H9 (cell line): Measurements from ENCODE around the gene PIP4K2B. TPM values are rescaled to one million over a fixed set of nuclear protein-coding genes. Genes with fewer than 3 reads are reported as not detected.

Experiments
- DNase-seq: peaks from one replicate; pipeline ENCODE4 v3.0.0-alpha.2; 2017
- H2AFZ ChIP-seq: one replicate; pipeline ENCODE4 v1.6.1; 2013; ENCODE audit warnings: mild to moderate bottlenecking, low read length, control low read depth, moderate library complexity
- H2AK5ac ChIP-seq: 2 replicates; pipeline ENCODE4 v1.6.1; 2013; ENCODE audit warnings: low read length, control low read depth, mixed read lengths; ENCODE audit not compliant: insufficient read length
- H2BK120ac ChIP-seq: one replicate; pipeline ENCODE4 v1.6.1; 2013; ENCODE audit warnings: low read depth, mild to moderate bottlenecking, low read length, control low read depth, inconsistent platforms; ENCODE audit not compliant: poor library complexity, severe bottlenecking
- H2BK12ac ChIP-seq: 2 replicates; pipeline ENCODE4 v1.6.1; 2013; ENCODE audit warnings: low read length, control low read depth, mixed read lengths, low read depth; ENCODE audit not compliant: insufficient read length
- H2BK15ac ChIP-seq: 2 replicates; pipeline ENCODE4 v1.6.1; 2013; ENCODE audit warnings: low read depth, low read length, control low read depth
- H2BK20ac ChIP-seq: one replicate; pipeline ENCODE4 v1.6.1; 2013; ENCODE audit warnings: low read depth, mild to moderate bottlenecking, low read length, control low read depth, inconsistent platforms; ENCODE audit not compliant: poor library complexity, severe bottlenecking
- H2BK5ac ChIP-seq: 2 replicates; pipeline ENCODE4 v1.6.1; 2013; ENCODE audit warnings: low read length, control low read depth, mixed read lengths; ENCODE audit not compliant: insufficient read length
- H3K14ac ChIP-seq: 2 replicates; pipeline ENCODE4 v1.6.1; 2013; ENCODE audit warnings: low read length, control low read depth; ENCODE audit not compliant: insufficient read depth
- H3K18ac ChIP-seq: 2 replicates; pipeline ENCODE4 v1.6.1; 2013; ENCODE audit warnings: low read depth, mild to moderate bottlenecking, mixed read lengths, low read length, control low read depth; ENCODE audit not compliant: insufficient read length
- H3K23ac ChIP-seq: 2 replicates; pipeline ENCODE4 v1.6.1; 2013; ENCODE audit warnings: low read length, control low read depth, mixed read lengths, low read depth; ENCODE audit not compliant: insufficient read length
- H3K23me2 ChIP-seq: 2 replicates; pipeline ENCODE4 v1.6.1; 2013; ENCODE audit warnings: low read depth, mild to moderate bottlenecking, mixed read lengths, low read length, control low read depth; ENCODE audit not compliant: insufficient read length, poor library complexity, severe bottlenecking
- H3K27ac ChIP-seq: 2 replicates; pipeline ENCODE4 v1.5.1; 2013; ENCODE audit warnings: low read length, control low read depth, mixed read lengths, low read depth; ENCODE audit not compliant: insufficient read length
- H3K27me3 ChIP-seq: 2 replicates; pipeline ENCODE4 v1.6.1; 2013; ENCODE audit warnings: low read length, control low read depth, inconsistent platforms; ENCODE audit not compliant: insufficient read depth
- H3K4ac ChIP-seq: 2 replicates; pipeline ENCODE4 v1.6.1; 2013; ENCODE audit warnings: low read depth, mild to moderate bottlenecking, control low read depth, inconsistent platforms, low read length, moderate library complexity
- H3K4me1 ChIP-seq: 2 replicates; pipeline ENCODE4 v1.6.1; 2013; ENCODE audit warnings: low read length, control low read depth, inconsistent platforms; ENCODE audit not compliant: insufficient read depth
- H3K4me2 ChIP-seq: 2 replicates; pipeline ENCODE4 v1.6.1; 2013; ENCODE audit warnings: low read length, control low read depth, mixed read lengths; ENCODE audit not compliant: insufficient read length, insufficient read depth
- H3K56ac ChIP-seq: 2 replicates; pipeline ENCODE4 v1.6.1; 2013; ENCODE audit warnings: low read depth, mild to moderate bottlenecking, mixed read lengths, low read length, control low read depth; ENCODE audit not compliant: insufficient read length
- H3K79me1 ChIP-seq: 2 replicates; pipeline ENCODE4 v1.6.1; 2013; ENCODE audit warnings: low read depth, mild to moderate bottlenecking, moderate library complexity, low read length, control low read depth, inconsistent platforms; ENCODE audit not compliant: insufficient read depth, poor library complexity, severe bottlenecking
- H3K79me2 ChIP-seq: 2 replicates; pipeline ENCODE4 v1.6.1; 2013; ENCODE audit warnings: low read length, control low read depth, inconsistent platforms; ENCODE audit not compliant: insufficient read depth
- H3K9ac ChIP-seq: 2 replicates; pipeline ENCODE4 v1.6.1; 2013; ENCODE audit warnings: low read length, control low read depth, mixed read lengths; ENCODE audit not compliant: insufficient read length; ENCODE audit errors: extremely low read depth
- H3K9me3 ChIP-seq: one replicate; pipeline ENCODE4 v1.6.1; 2013; ENCODE audit warnings: low read depth, low read length, inconsistent platforms; ENCODE audit not compliant: control insufficient read depth
- H3T11ph ChIP-seq: one replicate; pipeline ENCODE4 v1.6.1; 2013; ENCODE audit warnings: mild to moderate bottlenecking, low read length, control low read depth, inconsistent platforms
- H4K20me1 ChIP-seq: one replicate; pipeline ENCODE4 v1.6.1; 2013; ENCODE audit not compliant: control insufficient read depth, insufficient read length, insufficient read depth
- H4K5ac ChIP-seq: 2 replicates; pipeline ENCODE4 v1.6.1; 2013; ENCODE audit warnings: low read depth, mild to moderate bottlenecking, mixed read lengths, low read length, control low read depth; ENCODE audit not compliant: insufficient read length
- H4K8ac ChIP-seq: replicated peaks from 2 replicates; pipeline ENCODE4 v1.6.1; 2013; ENCODE audit warnings: low read length, control low read depth, mixed read lengths, low read depth; ENCODE audit not compliant: insufficient read length
- H4K91ac ChIP-seq: 2 replicates; pipeline ENCODE4 v1.6.1; 2013; ENCODE audit warnings: low read depth, mild to moderate bottlenecking, moderate library complexity, mixed read lengths, low read length, control low read depth; ENCODE audit not compliant: insufficient read length
- H3K27ac Mint-ChIP-seq, 3 experiments: 2 replicates in 2 of 3; 3 replicates in 1 of 3; pipeline ENCODE4 v1.8.0; 2020 to 2021; ENCODE audit warnings: mixed read lengths in 3 of 3, mild to moderate bottlenecking in 1 of 3, moderate library complexity in 1 of 3
- H3K27me3 Mint-ChIP-seq: 2 replicates; pipeline ENCODE4 v1.8.0; 2021; ENCODE audit warnings: low read depth, mild to moderate bottlenecking, moderate library complexity, mixed read lengths
- H3K36me3 Mint-ChIP-seq, 3 experiments: 2 replicates in 2 of 3; 3 replicates in 1 of 3; pipeline ENCODE4 v1.8.0; 2020 to 2021; ENCODE audit warnings: low read depth in 3 of 3, mixed read lengths in 3 of 3; ENCODE audit not compliant: insufficient read depth in 1 of 3
- H3K4me1 Mint-ChIP-seq, 2 experiments: 2 replicates each; pipeline ENCODE4 v1.8.0; 2020; ENCODE audit warnings: mixed read lengths in 2 of 2
- H3K4me3 Mint-ChIP-seq, 2 experiments: 2 replicates in 1 of 2; 3 replicates in 1 of 2; pipeline ENCODE4 v1.8.0; 2020 to 2021; ENCODE audit warnings: mild to moderate bottlenecking in 2 of 2, mixed read lengths in 2 of 2, moderate library complexity in 1 of 2
- H3K9me3 Mint-ChIP-seq, 2 experiments: 2 replicates in 1 of 2; 3 replicates in 1 of 2; pipeline ENCODE4 v1.8.0; 2020; ENCODE audit warnings: mild to moderate bottlenecking in 2 of 2, mixed read lengths in 2 of 2, moderate library complexity in 1 of 2
- WGBS: extraction: QIAGEN DNeasy Blood & Tissue Kit; methylation state at CpG from one replicate; pipeline ENCODE4 v1.1.7; 2013; ENCODE audit warnings: missing lambda C conversion rate, low lambda C conversion rate, mixed read lengths; ENCODE audit not compliant: insufficient read length; ENCODE audit errors: extremely low coverage; 5-methylcytosine and 5-hydroxymethylcytosine counted together
- total RNA-seq: library from RNA; stranded (reverse); gene quantifications from 2 replicates; pipeline ENCODE4 v1.2.1, GENCODE V29; 2021
- TF ChIP-seq, protein P1 (sequence below): fragments of 200-600 bp; sonication (generic); conservative IDR thresholded peaks from 3 replicates; pipeline ENCODE4 v1.8.0; 2021; ENCODE audit warnings: antibody characterized with exemption, mild to moderate bottlenecking

The PIP4K2B gene
- total RNA-seq, 1 experiment from 2014 or later, result 61.9 TPM

DNA sequence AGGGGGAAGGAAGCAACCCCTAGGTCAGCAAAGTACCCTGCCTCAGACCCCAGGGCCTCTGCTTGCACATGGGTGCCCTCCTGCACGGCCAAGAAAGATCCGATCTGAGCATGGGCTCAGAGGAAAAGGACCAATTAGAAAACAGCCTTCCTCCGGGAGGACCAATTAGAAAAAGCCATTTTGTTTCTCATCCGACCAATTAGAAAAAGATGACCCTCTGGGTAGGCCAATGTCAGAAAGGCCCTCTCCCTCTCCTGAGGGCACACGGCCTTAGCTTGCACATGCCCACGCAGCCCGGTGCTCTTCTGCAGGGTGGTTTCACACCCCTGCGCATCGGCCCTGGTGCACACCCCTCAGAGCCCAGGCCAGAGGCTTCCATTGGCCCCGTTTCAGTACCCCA lies 74.3 kb downstream of the PIP4K2B start:
- no peak overlapping the region for H4K8ac ChIP-seq
- TF ChIP-seq, protein P1, sequence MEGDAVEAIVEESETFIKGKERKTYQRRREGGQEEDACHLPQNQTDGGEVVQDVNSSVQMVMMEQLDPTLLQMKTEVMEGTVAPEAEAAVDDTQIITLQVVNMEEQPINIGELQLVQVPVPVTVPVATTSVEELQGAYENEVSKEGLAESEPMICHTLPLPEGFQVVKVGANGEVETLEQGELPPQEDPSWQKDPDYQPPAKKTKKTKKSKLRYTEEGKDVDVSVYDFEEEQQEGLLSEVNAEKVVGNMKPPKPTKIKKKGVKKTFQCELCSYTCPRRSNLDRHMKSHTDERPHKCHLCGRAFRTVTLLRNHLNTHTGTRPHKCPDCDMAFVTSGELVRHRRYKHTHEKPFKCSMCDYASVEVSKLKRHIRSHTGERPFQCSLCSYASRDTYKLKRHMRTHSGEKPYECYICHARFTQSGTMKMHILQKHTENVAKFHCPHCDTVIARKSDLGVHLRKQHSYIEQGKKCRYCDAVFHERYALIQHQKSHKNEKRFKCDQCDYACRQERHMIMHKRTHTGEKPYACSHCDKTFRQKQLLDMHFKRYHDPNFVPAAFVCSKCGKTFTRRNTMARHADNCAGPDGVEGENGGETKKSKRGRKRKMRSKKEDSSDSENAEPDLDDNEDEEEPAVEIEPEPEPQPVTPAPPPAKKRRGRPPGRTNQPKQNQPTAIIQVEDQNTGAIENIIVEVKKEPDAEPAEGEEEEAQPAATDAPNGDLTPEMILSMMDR, result no peak
- H2BK5ac ChIP-seq, result no peak overlapping the region
- H3K56ac ChIP-seq, result no peak overlapping the region
- H3K79me1 ChIP-seq, result no peaks in the 10 kb centered on the region
- no peak overlapping the region for H3K18ac ChIP-seq
- H3K79me2 ChIP-seq, result no peaks in the 10 kb centered on the region
- no peak overlapping the region for H3K27ac ChIP-seq
- no peak overlapping the region for H3K14ac ChIP-seq
- H2BK15ac ChIP-seq, result no peak overlapping the region
- WGBS, result no CpG with 5 or more reads among the region's 10 CpGs
- no peak overlapping the region for H3K4me2 ChIP-seq
- Mint-ChIP-seq H3K4me1 (peaks cover 16 to 27% of the 10 kb centered on the region in 2 experiments), H3K4me3 (no peak overlapping the region; a peak in 1 of 5 replicates), H3K27me3 (peaks cover 54% of the 10 kb centered on the region), H3K9me3 (no peaks in the 10 kb centered on the region), H3K36me3 (peaks cover 2 to 7% (median 4%) of the 10 kb centered on the region in 3 experiments; a peak in 5 of 7 replicates), H3K27ac (no peak overlapping the region)
- no peak overlapping the region for H2BK20ac ChIP-seq
- no peak overlapping the region for H4K91ac ChIP-seq
- peaks cover 3% of the 10 kb centered on the region for H4K20me1 ChIP-seq
- no peaks in the 10 kb centered on the region for H3K9me3 ChIP-seq
- H3K9ac ChIP-seq, result no peak overlapping the region
- peaks cover 3% of the 10 kb centered on the region for H3K23me2 ChIP-seq
- H2AK5ac ChIP-seq, result no peak overlapping the region
- H2BK12ac ChIP-seq, result no peak overlapping the region
- no peak overlapping the region for H3K4ac ChIP-seq
- H3K4me1 ChIP-seq, result no peaks in the 10 kb centered on the region
- H4K5ac ChIP-seq, result no peak overlapping the region
- H2AFZ ChIP-seq, result no peak overlapping the region
- H3K23ac ChIP-seq, result no peak overlapping the region
- no peak overlapping the region for H3T11ph ChIP-seq
- no peak overlapping the region for H2BK120ac ChIP-seq
- peaks cover 10% of the 10 kb centered on the region; the same call in 1 of the 2 replicates for H3K27me3 ChIP-seq
- no peak for DNase-seq
